K562 (cell line): ENCODE results near the gene TENT4B. TPM values are rescaled to one million over a fixed set of nuclear protein-coding genes. Genes with fewer than 3 reads are reported as not detected.

Experiments
- ATAC-seq: fragments of 200-7000 bp; cut with Tn5 transposase; 3 replicates; pipeline ENCODE4 v1.9.1; 2020; ENCODE audit warnings: moderate library complexity
- BruUV-seq: library from RNA; stranded (reverse); fragments of 400-500 nt; replicated peaks from 2 replicates; lab custom pipeline; 2021; lab: Mats Ljungman, UMichigan
- CTCF ChIA-PET: fragments of 300-600 bp; formaldehyde crosslinking; extraction: SDS; loops from one replicate; lab custom pipeline; 2021; ENCODE audit warnings: low intra/inter-chr PET ratio; lab: Yijun Ruan, JAX
- POLR2A ChIA-PET: fragments of 300-600, 350-650 bp; sonication (Branson Sonifier 250); formaldehyde crosslinking; extraction: SDS; loops from one replicate; lab custom pipeline; 2021; ENCODE audit warnings: antibody characterized with exemption, inconsistent platforms; lab: Yijun Ruan, JAX
- DNase-seq, 4 experiments: peaks; one replicate each; pipeline versions ENCODE4 v3.0.0 to v3.0.0-alpha.2; 2011 to 2018; ENCODE audit warnings: low spot score in 3 of 4, mixed read lengths in 3 of 4; ENCODE audit errors: extremely low read depth in 1 of 4
- FAIRE-seq: peaks from 2 replicates; lab custom pipeline; 2011; peaks lifted over from hg19 to GRCh38; lab: Jason Lieb, UNC
- H2AFZ ChIP-seq: 2 replicates; pipeline ENCODE4 v1.6.0; 2011; ENCODE audit warnings: low read depth, low read length, control low read depth, inconsistent platforms
- H3K27ac ChIP-seq: fragments of 200-600 bp; 3 replicates; pipeline ENCODE4 v1.8.0; 2011; ENCODE audit warnings: low read depth, mild to moderate bottlenecking, control low read depth, inconsistent platforms, low read length, moderate library complexity, mixed read lengths; ENCODE audit errors: extremely low read depth
- H3K27me3 ChIP-seq, 2 experiments: fragments of 300-600 bp in 1 of 2; 2 replicates in 1 of 2; 3 replicates in 1 of 2; pipeline versions ENCODE4 v1.6.0 to v1.8.0; 2011; ENCODE audit warnings: inconsistent platforms in 2 of 2, low read length in 2 of 2, mild to moderate bottlenecking in 1 of 2, mixed read lengths in 1 of 2, moderate library complexity in 1 of 2; ENCODE audit not compliant: control insufficient read depth in 2 of 2, insufficient read depth in 2 of 2
- H3K36me3 ChIP-seq: fragments of 300-600 bp; 3 replicates; pipeline ENCODE4 v1.8.0; 2011; ENCODE audit warnings: mild to moderate bottlenecking, low read length, inconsistent platforms; ENCODE audit not compliant: control insufficient read depth, insufficient read depth
- H3K4me1 ChIP-seq, 2 experiments: fragments of 200-600 bp in 1 of 2; replicated peaks in 1 of 2; 2 replicates in 1 of 2; 3 replicates in 1 of 2; pipeline versions ENCODE4 v1.5.1 to v1.8.0; 2011; ENCODE audit warnings: inconsistent platforms in 2 of 2, low read length in 2 of 2, mild to moderate bottlenecking in 1 of 2, mixed read lengths in 1 of 2, moderate library complexity in 1 of 2; ENCODE audit not compliant: control insufficient read depth in 2 of 2, insufficient read depth in 2 of 2
- H3K4me2 ChIP-seq: 2 replicates; pipeline ENCODE4 v1.6.1; 2011; ENCODE audit warnings: low read length, control low read depth, inconsistent platforms, mixed read lengths; ENCODE audit not compliant: insufficient read depth
- H3K4me3 ChIP-seq: fragments of 200-600 bp; sonication (generic), shearing (Covaris generic); 2 replicates; pipeline ENCODE4 v1.5.1; 2016; ENCODE audit warnings: control low read depth, inconsistent platforms
- H3K79me2 ChIP-seq: fragments of 200-600 bp; 3 replicates; pipeline ENCODE4 v1.8.0; 2011; ENCODE audit warnings: low read length, inconsistent platforms; ENCODE audit not compliant: control insufficient read depth, insufficient read depth
- H3K9ac ChIP-seq, 2 experiments: 2 replicates each; pipeline versions ENCODE4 v1.6.0 to v1.6.1; 2011; ENCODE audit warnings: low read depth in 2 of 2, low read length in 2 of 2, control low read depth in 1 of 2, inconsistent platforms in 1 of 2, mild to moderate bottlenecking in 1 of 2, mixed read lengths in 1 of 2; ENCODE audit not compliant: insufficient read depth in 1 of 2
- H3K9me1 ChIP-seq: one replicate; pipeline ENCODE4 v1.6.0; 2011; ENCODE audit warnings: inconsistent platforms, mild to moderate bottlenecking, low read length, moderate library complexity; ENCODE audit not compliant: control insufficient read depth, insufficient read depth
- H3K9me3 ChIP-seq: replicated peaks from 2 replicates; pipeline ENCODE4 v1.5.1; 2011; ENCODE audit warnings: low read depth, low read length, inconsistent platforms; ENCODE audit not compliant: control insufficient read depth, insufficient read depth
- H4K20me1 ChIP-seq: replicated peaks from 2 replicates; pipeline ENCODE4 v1.6.1; 2011; ENCODE audit warnings: low read length, inconsistent platforms, mixed read lengths; ENCODE audit not compliant: control insufficient read depth, insufficient read depth
- ARID1B ChIP-seq: fragments of 450-650 bp; IDR thresholded peaks from 2 replicates; pipeline ENCODE4 v1.6.1; 2016; ENCODE audit warnings: antibody characterized with exemption, mild to moderate bottlenecking, inconsistent platforms
- DNMT1 ChIP-seq: fragments of 450-650 bp; IDR thresholded peaks from 2 replicates; pipeline ENCODE4 v1.6.1; 2016; ENCODE audit warnings: antibody characterized with exemption, mild to moderate bottlenecking
- FOXK1 ChIP-seq: sonication (generic); formaldehyde crosslinking; IDR thresholded peaks from 2 replicates; pipeline ENCODE4 v1.8.0; 2022; ENCODE audit warnings: missing genetic modification reagents, mild to moderate bottlenecking, borderline replicate concordance
- NCOA4 ChIP-seq: fragments of 450-650 bp; IDR thresholded peaks from 2 replicates; pipeline ENCODE4 v1.6.1; 2018; ENCODE audit warnings: mild to moderate bottlenecking; ENCODE audit not compliant: partially characterized antibody
- RAD51 ChIP-seq: fragments of 450-650 bp; IDR thresholded peaks from 2 replicates; pipeline ENCODE4 v1.7.1; 2016; ENCODE audit warnings: low read depth, mild to moderate bottlenecking, borderline replicate concordance
- RBBP5 ChIP-seq: fragments of 200-600 bp; sonication (generic); IDR thresholded peaks from 2 replicates; pipeline ENCODE4 v1.6.1; 2012; ENCODE audit warnings: borderline replicate concordance, mild to moderate bottlenecking, low read length, control low read depth, inconsistent platforms; ENCODE audit not compliant: insufficient read depth, poor library complexity, severe bottlenecking
- SIN3B ChIP-seq: fragments of 450-650 bp; IDR thresholded peaks from 2 replicates; pipeline ENCODE4 v1.6.1; 2017; ENCODE audit warnings: low read depth, mild to moderate bottlenecking, moderate library complexity
- SMARCA5 ChIP-seq: fragments of 450-650 bp; IDR thresholded peaks from 2 replicates; pipeline ENCODE4 v1.6.1; 2016
- XRCC5 ChIP-seq: fragments of 200-400 bp; formaldehyde crosslinking; IDR thresholded peaks from 2 replicates; pipeline ENCODE4 v1.6.1; 2017; ENCODE audit warnings: low read depth, mild to moderate bottlenecking, low read length
- WGBS: fragments of 100-300 bp; shearing (Covaris generic); methylation state at CpG from one replicate; pipeline ENCODE4 v1.1.6; 2016; ENCODE audit warnings: low coverage, mixed read lengths; ENCODE audit not compliant: insufficient coverage; ENCODE audit errors: missing lambda C conversion rate; 5-methylcytosine and 5-hydroxymethylcytosine counted together
- in situ Hi-C: fragments of 300-500 bp; cut with MboI; formaldehyde crosslinking; loops from 4 replicates; pipeline ENCODE4 v1.15.0; 2018; ENCODE audit warnings: inconsistent platforms, mixed read lengths
- intact Hi-C: fragments of 100-400 bp; cut with micrococcal nuclease; formaldehyde crosslinking; loops from 2 replicates; pipeline ENCODE4 v1.14.2; 2022
- polyA plus RNA-seq, 8 experiments: library from polyadenylated mRNA; depleted of rRNA in 4 of 8; stranded (reverse) in 5 of 8; unstranded in 3 of 8; fragments of >200 nt; fragmentation: Nextera tagmentation in 2 of 8; fragmentation: Illumina TruSeq in 1 of 8; extraction: Ambion mirVana in 2 of 8; extraction: Trizol in 1 of 8; gene quantifications; 2 replicates each; pipeline versions ENCODE4 v1.2.1 to v1.2.3, GENCODE V29; 2011 to 2014; ENCODE audit warnings: inconsistent platforms in 1 of 8, missing spikeins in 1 of 8
- total RNA-seq, 7 experiments: library from RNA; depleted of rRNA in 6 of 7; stranded (reverse); fragments of >200 nt in 6 of 7; fragmentation: Illumina TruSeq in 2 of 7; extraction: Trizol in 2 of 7; gene quantifications; 2 replicates each; pipeline versions ENCODE4 v1.2.1 to v1.2.3, GENCODE V29; 2011 to 2021; ENCODE audit warnings: low replicate concordance in 1 of 7
- TF ChIP-seq, protein P1 (sequence below): sonication (generic); formaldehyde crosslinking; IDR thresholded peaks from 2 replicates; pipeline ENCODE4 v1.4.0; 2020; ENCODE audit warnings: mild to moderate bottlenecking, missing genetic modification reagents

Gene TENT4B
- total and polyA plus RNA-seq, 9 of the 15 experiments (the other 6 are each of a cell fraction or from before 2014, with no cell fraction given) = 5.2 to 8.4 (median 7.0) TPM

DNA sequence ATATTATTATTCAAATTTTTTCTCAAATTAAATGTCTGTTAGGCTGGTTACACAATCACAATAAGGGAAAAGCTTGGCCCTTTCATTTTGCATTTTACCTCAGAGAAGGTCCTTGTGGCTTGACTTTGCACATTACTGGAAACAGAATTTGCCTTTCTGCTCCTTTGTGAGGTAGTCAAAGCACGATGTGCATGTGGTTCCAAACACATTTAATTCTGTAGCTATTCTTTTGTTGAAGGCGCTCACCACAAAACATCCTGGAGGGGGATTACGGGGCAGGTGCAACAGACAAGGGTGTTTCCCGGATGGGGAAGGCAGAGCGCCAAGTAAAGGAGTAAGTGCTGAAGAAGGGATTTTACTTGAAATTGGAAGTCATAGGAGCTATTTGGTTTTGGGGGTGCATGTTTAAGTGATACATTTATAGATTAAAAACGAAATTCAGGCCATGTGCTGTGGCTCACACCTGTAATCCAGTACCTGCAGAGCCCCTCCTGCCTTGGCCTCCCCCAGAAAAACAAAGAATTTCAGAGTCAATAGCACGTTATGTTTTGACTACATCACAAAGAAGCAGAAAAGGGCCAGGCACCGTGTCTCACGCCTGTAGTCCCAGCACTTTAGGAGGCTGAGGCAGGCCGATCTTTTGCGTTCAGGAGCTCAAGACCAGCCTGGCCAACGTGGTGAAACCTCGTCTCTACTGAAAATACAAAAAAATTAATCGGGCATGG is 31.2 kb upstream of the TENT4B start (continued):
- TF ChIP-seq FOXK1 (CRISPR knock-in tag) = no peak
- TF ChIP-seq RBBP5 = no peak
- TF ChIP-seq SIN3B = no peak
- TF ChIP-seq DNMT1 = no peak
- TF ChIP-seq, protein P1, sequence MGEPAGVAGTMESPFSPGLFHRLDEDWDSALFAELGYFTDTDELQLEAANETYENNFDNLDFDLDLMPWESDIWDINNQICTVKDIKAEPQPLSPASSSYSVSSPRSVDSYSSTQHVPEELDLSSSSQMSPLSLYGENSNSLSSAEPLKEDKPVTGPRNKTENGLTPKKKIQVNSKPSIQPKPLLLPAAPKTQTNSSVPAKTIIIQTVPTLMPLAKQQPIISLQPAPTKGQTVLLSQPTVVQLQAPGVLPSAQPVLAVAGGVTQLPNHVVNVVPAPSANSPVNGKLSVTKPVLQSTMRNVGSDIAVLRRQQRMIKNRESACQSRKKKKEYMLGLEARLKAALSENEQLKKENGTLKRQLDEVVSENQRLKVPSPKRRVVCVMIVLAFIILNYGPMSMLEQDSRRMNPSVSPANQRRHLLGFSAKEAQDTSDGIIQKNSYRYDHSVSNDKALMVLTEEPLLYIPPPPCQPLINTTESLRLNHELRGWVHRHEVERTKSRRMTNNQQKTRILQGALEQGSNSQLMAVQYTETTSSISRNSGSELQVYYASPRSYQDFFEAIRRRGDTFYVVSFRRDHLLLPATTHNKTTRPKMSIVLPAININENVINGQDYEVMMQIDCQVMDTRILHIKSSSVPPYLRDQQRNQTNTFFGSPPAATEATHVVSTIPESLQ = no peak
- no peak for TF ChIP-seq NCOA4

DNA sequence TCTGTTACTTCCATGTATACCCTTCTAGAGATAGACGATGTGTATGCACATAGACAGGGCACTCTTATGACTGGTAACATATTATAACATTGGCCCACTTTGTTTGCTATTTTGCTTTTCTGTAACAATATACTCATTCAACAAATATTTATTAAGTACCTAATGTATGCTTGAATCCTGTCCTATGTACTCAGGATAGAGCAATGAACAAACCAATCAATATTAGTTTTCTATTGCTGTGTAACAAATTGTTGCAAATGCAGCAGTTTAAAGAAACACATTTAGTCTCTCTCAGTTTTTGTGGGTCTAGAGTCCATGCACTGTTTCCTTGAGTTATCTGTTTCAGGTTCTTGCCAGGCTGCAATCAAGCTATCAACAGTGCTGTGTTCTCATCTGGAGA is 29.7 kb upstream of the TENT4B start:
- H4K20me1 ChIP-seq = no peaks in the 10 kb centered on the region
- intact Hi-C loops = no loop called here
- H3K4me1 ChIP-seq = no peaks in the 10 kb centered on the region
- no peak overlapping the region for H3K4me2 ChIP-seq
- TF ChIP-seq XRCC5 (no peak), ARID1B (no peak), SMARCA5 (no peak), RAD51 (no peak)
- 0% methylated on average over 1 of the region's 1 CpG for WGBS
- in situ Hi-C loops = no loop called here
- no peak overlapping the region for H2AFZ ChIP-seq
- ATAC-seq (no peak), DNase-seq (no peak), FAIRE-seq (no peak)
- no peak overlapping the region for H3K4me3 ChIP-seq
- ChIA-PET CTCF (no interaction called here), POLR2A (no interaction called here)
- H3K27ac ChIP-seq = no peak overlapping the region
- no peaks in the 10 kb centered on the region for H3K9me1 ChIP-seq
- H3K36me3 ChIP-seq = no peaks in the 10 kb centered on the region
- BruUV-seq = no TSS peak
- no peaks in the 10 kb centered on the region for H3K9me3 ChIP-seq
- H3K9ac ChIP-seq = no peak overlapping the region
- H3K27me3 ChIP-seq = peaks cover 8 to 22% of the 10 kb centered on the region in 2 experiments; a peak in 4 of 5 replicates
- H3K79me2 ChIP-seq = no peaks in the 10 kb centered on the region
